GM12873 (cell line): Measurements from ENCODE around the gene SYS1.

Experiments
- TF ChIP-seq, protein P1 (sequence below): IDR thresholded peaks from 2 replicates; pipeline ENCODE4 v1.5.1; 2012; ENCODE audit warnings: low read depth, mild to moderate bottlenecking, moderate library complexity, low read length, control low read depth; ENCODE audit not compliant: insufficient read depth; ENCODE audit errors: missing control alignments

SYS1 gene

DNA sequence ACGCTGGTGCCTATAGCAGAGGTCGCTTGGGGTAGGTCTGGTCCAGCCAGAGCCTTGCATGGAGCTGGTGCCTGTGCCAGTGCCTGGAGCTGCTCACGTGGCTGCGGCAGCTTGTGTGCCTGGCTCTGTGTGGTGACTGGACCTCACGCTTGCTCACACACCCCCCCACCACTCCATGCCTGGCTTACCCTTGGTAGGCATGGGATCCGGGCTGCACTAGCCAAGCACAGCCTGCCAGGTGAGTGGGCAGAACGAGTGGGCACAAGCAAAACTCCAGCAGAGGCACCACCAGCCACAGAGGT lies 32.1 kb downstream of the SYS1 start:
- TF ChIP-seq, protein P1, sequence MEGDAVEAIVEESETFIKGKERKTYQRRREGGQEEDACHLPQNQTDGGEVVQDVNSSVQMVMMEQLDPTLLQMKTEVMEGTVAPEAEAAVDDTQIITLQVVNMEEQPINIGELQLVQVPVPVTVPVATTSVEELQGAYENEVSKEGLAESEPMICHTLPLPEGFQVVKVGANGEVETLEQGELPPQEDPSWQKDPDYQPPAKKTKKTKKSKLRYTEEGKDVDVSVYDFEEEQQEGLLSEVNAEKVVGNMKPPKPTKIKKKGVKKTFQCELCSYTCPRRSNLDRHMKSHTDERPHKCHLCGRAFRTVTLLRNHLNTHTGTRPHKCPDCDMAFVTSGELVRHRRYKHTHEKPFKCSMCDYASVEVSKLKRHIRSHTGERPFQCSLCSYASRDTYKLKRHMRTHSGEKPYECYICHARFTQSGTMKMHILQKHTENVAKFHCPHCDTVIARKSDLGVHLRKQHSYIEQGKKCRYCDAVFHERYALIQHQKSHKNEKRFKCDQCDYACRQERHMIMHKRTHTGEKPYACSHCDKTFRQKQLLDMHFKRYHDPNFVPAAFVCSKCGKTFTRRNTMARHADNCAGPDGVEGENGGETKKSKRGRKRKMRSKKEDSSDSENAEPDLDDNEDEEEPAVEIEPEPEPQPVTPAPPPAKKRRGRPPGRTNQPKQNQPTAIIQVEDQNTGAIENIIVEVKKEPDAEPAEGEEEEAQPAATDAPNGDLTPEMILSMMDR: no peak

DNA sequence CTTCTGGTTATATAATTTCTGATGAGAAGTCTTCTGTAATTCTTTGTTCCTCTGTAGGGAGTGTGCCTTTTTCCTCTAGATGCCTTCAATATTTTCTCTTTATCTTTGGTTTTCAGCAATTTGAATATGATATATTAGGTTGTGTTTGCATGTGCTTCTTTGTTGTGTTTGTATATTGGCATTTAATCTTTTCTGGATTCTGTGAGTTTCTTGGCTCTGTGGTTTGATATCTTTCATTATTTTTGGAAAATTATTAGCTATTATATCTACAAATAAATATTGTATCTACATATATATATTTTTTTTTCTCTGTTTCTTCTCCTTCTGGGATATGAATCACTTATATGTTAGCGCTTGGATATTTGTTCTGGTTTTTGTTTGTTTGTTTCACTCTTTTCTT lies 36.1 kb downstream of the SYS1 start:
- TF ChIP-seq, protein P1: no peak

DNA sequence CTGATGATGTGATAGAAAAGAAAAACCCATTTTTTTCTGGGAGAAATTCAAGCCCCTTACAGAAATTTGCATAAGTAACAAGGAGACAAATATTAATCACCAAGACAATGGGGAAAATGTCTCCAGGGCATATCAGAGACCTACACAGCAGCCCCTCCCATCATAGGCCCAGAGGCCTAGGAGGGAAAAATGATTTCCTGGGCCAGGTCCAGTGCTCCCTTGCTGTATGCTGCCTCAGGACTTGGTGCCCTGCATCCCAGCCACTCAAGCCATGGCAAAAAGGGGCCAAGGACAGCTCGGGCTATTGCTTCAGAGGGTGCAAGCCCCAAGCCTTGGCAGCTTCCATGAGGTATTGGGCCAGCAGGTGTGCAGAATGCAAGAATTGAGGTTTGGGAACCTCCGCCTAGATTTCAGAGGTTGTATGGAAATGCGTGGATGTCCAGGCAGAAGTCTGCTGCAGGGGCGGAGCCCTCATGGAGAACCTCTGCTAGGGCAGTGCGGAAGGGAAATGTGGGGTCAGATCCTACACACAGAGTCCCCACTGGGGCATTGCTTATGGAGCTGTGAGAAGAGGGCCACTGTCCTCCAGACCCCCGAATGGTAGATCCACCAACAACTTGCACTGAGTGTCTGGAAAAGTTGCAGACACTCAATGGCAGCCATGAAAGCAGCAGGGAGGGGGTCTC lies 37.5 kb downstream of the SYS1 start:
- TF ChIP-seq, protein P1: no peak

DNA sequence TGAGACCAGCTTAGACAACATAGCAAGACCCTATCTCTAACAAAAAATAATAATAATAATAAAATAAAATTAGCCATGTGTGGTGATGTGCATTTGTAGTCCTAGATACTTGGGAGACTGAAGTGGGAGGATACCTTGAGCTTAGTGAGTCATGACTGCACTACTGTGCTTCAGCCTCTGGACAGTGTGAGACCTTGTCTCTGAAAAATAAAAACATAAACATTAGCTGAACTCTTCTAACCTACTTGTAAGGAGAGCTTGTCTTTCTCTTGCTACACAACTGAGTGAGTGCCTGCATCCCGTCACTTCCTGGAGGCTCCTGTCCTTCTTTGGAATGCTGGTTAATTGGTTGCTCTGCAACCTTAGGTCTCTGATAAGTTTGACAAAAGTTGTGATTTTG lies 40.0 kb downstream of the SYS1 start:
- TF ChIP-seq, protein P1: no peak

DNA sequence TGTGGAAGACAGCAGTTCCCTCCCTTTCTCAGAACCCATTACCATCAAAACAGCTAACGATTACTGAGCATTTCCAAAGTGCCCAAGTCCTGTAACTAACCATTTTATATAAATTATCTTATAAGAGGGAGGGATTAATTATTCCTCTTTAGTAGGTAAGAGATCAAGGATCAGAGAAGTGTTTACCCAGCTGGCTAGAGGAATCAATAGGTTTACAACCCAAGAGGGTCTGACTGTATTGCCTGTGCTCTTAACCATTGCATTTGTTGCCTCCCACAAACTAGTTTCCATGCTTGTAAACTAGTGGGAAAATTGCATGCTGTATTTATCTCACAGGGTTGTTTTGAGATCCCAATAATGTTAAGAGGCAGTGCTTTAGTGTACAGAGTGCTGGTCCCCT lies 41.5 kb downstream of the SYS1 start:
- TF ChIP-seq, protein P1: no peak

DNA sequence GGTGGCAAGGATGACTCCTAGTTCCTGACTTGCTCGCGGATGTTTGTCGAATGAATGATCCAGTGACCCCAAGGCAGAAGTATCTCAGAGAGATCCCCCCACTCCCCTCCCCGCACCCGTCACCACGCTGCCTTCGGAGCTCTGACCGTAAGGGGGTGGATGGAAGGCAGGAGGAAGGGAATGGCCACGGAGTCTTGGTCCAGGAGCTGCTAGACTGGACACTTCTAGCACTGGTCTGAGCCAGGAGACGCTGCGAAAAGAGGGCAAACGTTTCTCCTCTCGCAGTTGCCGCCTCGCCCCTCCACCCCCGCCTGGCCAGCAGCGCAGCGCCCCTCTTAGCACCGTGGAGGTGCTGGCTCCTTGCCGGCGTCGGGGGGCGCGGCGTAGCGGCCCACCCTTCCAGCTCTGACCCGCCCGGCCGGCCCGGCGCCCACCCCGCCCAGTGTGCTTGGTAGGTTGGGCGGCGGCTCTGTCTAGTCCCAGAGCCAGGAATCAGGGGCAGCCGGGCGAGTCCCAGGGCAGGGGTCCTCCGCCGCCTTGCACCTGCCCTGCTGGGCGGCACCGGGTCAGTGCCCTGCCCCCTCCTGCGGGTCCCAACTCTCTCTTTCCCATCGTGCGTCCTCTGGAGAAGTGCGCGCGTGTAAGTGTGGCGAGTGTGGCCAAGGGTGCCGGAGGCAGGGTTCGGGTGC lies 42.8 kb downstream of the SYS1 start:
- TF ChIP-seq, protein P1: no peak

DNA sequence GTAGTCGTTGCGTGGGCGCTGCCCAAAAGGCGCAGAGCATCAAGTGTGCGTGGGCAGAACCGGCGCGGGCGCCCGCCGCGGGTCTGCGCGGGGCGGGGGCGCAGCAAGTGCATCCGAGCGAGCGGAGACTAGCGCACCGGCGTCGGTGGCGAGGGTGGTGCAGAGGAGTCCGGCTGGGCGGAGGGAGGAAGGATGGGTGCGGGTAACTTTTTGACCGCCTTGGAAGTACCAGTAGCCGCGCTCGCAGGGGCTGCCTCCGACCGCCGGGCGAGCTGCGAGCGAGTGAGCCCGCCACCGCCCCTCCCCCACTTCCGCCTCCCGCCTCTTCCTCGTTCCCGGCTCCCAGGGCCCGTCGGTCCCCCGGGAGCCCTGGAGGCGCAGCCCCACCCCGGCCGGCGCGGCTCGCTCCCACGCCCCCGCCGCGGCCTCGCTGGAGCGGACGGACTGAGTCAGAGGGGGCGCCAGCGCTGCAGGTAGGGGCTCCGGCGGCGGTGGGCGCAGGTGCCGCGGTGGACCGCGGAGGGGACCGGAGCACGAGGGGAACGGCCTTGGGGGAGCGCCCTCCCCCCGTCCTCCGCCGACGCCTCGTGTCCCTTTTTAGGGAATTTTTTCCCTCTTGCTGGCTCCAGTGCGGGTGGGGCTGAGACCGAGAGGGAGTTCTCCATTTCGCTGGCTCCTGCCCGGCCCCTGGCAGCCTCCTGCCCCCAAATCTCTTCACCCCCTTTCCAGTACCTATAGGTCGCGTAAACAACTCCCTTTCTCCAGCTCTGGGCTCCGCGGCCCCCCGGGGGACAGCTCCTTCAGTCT lies 43.5 kb downstream of the SYS1 start:
- TF ChIP-seq, protein P1: no peak
